ENCODE measurements around the gene FTSJ1. TPM values are rescaled to one million over a fixed set of nuclear protein-coding genes. Genes with fewer than 3 reads are reported as not detected.

Gene FTSJ1
- total and polyA plus RNA-seq, 2 experiments from 2014 or later = 34.8 to 42.4 TPM

DNA sequence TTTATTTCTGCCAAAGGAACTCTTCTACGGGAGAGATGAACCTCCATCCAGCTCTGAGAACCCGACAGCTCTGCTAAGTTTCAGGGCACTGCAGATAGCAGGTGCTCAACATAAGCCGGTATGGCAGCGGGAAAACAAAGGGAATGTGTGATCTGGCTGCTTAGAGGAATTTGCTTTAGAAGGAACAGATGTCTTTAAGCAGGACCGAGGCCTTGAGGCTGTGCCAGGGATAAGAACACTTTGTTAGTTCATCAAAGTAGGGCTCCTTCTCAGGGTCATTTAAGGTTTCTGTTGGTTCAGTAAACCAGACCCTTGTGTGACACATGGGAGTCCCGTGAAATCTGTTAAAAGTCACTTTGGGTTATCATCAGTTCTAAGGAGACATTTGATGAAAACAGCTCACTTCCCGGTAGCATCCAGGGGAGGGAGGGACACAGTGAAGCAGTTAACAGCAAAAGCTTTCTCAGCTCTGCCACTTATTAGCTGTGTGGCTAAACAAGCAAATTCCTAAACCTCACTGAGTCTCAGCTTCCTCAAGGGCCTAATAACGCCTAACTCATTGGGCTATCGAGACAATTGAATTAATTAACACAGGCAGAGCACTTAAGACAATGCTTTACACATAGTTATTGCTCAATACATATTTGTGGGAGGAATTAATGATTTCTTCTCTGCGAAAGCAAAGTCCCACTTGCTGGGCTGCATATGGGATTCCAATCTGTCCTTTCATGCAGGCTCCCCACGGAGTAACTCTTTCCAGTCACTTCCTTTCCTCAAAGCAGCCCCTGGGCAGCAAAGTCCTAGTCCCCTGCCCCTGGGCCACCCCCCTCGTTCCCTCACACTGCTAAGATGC is 2.9 kb upstream of the FTSJ1 start:
- H3K4me1 ChIP-seq (ENCODE audit: low read depth) = no peaks in the 10 kb centered on the region
- H3K27ac ChIP-seq = no peak overlapping the region
- no peaks in the 10 kb centered on the region for H3K36me3 ChIP-seq
- no peak overlapping the region for H3K4me3 ChIP-seq
- peak in 1 of 2 donors; percentile 24 for DNase-seq (ENCODE audit: low read depth in 1 of 2, low spot score in 1 of 2)
- peaks cover 20% of the 10 kb centered on the region for H3K27me3 ChIP-seq
- H3K9me3 ChIP-seq (ENCODE audit: low read depth) = no peaks in the 10 kb centered on the region
- TF ChIP-seq, protein P1, sequence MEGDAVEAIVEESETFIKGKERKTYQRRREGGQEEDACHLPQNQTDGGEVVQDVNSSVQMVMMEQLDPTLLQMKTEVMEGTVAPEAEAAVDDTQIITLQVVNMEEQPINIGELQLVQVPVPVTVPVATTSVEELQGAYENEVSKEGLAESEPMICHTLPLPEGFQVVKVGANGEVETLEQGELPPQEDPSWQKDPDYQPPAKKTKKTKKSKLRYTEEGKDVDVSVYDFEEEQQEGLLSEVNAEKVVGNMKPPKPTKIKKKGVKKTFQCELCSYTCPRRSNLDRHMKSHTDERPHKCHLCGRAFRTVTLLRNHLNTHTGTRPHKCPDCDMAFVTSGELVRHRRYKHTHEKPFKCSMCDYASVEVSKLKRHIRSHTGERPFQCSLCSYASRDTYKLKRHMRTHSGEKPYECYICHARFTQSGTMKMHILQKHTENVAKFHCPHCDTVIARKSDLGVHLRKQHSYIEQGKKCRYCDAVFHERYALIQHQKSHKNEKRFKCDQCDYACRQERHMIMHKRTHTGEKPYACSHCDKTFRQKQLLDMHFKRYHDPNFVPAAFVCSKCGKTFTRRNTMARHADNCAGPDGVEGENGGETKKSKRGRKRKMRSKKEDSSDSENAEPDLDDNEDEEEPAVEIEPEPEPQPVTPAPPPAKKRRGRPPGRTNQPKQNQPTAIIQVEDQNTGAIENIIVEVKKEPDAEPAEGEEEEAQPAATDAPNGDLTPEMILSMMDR (IDR thresholded peaks at IDR 0.05; ENCODE audit: low read depth, low read length) = no peak

DNA sequence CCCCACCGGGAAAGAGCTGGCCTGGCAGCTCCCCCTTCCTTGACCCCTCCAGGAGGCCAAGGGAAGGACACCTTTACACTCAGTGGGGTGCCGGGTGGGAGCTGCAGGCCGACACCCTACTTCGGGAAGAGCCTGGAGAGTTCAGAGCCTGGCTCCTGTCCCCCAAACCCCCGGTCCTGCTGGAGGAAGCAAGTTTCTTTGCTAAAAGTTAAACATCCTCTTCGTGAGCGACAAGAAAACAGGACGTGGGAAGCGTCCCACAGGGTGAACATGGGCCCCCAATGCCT is 2.4 kb upstream of the FTSJ1 start:
- H3K9me3 ChIP-seq (ENCODE audit: low read depth) = no peaks in the 10 kb centered on the region
- no peak for DNase-seq (ENCODE audit: low read depth in 1 of 2, low spot score in 1 of 2)
- H3K4me3 ChIP-seq = no peak overlapping the region
- H3K27ac ChIP-seq = no peak overlapping the region
- H3K27me3 ChIP-seq = peaks cover 14% of the 10 kb centered on the region
- H3K4me1 ChIP-seq (ENCODE audit: low read depth) = no peaks in the 10 kb centered on the region
- H3K36me3 ChIP-seq = no peaks in the 10 kb centered on the region
- TF ChIP-seq, protein P1 (IDR thresholded peaks at IDR 0.05; ENCODE audit: low read depth, low read length) = no peak

DNA sequence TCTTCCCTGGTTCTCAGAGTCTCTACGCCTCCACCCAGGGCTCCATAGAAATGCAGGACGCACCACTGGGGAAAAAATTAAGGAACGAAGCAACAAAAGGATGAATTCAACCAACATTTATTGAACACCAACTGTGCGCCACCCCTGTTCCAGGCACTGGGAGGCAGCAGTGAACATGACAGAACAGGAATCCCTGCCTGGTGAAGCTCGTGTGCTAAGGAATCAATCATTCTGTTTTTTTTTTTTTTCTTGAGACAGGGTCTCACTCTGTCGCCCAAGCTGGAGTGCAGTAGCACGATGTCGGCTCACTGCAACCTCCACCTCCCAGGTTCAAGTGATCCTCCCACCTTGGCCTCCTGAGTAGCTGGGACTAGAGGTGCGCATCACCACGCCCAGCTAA is 1.9 kb upstream of the FTSJ1 start:
- Histone ChIP-seq H3K9me3 (ENCODE audit: low read depth) (no peaks in the 10 kb centered on the region), H3K4me1 (ENCODE audit: low read depth) (no peaks in the 10 kb centered on the region), H3K27ac (no peak overlapping the region), H3K4me3 (no peak overlapping the region), H3K27me3 (peaks cover 9% of the 10 kb centered on the region), H3K36me3 (no peaks in the 10 kb centered on the region)
- DNase-seq (ENCODE audit: low read depth in 1 of 2, low spot score in 1 of 2) = no peak
- TF ChIP-seq, protein P1 (IDR thresholded peaks at IDR 0.05; ENCODE audit: low read depth, low read length) = peak; percentile 28

DNA sequence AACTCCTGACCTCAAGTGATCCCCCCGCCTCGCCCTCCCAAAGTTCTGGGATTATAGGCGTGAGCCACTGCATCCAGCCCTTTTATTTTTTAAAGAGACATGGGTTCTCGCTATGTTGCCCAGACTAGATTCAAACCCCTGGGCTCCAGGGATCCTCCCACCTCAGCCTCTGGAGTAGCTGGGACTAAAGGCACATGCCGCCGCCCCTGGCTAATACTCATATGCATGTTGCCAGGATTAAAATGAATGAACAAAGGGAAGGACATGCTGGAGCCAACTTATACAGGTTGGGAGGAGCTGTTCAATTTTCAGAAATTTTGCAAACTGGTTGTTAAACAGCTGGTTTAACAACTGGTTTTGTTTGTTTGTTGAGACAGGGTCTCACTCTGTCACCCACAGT is 1.4 kb upstream of the FTSJ1 start:
- Histone ChIP-seq H3K27ac (no peak overlapping the region), H3K36me3 (no peaks in the 10 kb centered on the region), H3K27me3 (peaks cover 5% of the 10 kb centered on the region), H3K4me3 (no peak overlapping the region), H3K4me1 (ENCODE audit: low read depth) (no peaks in the 10 kb centered on the region), H3K9me3 (ENCODE audit: low read depth) (no peaks in the 10 kb centered on the region)
- TF ChIP-seq, protein P1 (IDR thresholded peaks at IDR 0.05; ENCODE audit: low read depth, low read length) = no peak
- no peak for DNase-seq (ENCODE audit: low read depth in 1 of 2, low spot score in 1 of 2)

DNA sequence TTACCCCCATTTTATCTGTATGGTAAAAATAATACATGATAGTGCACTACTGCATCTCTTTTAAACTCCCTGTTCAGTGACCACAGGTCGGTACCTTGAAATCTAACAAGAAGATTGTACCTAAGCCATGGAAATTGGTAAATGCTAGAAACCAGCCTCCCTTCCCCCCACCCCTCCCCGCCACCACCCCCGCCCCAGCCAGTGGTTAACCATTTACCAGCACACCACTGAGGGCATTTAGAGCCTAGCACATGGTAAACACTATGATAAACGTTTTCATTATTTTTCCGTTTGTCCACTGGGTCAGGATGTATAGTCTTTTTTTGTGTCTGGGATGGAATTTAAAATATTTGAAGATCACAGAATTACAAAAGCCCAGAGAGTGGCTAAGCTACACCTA is 703 bp upstream of the FTSJ1 start:
- Histone ChIP-seq H3K27ac (no peak overlapping the region), H3K9me3 (ENCODE audit: low read depth) (no peaks in the 10 kb centered on the region), H3K36me3 (no peaks in the 10 kb centered on the region), H3K4me3 (peak overlapping the region; percentile 74), H3K4me1 (ENCODE audit: low read depth) (no peaks in the 10 kb centered on the region), H3K27me3 (no peaks in the 10 kb centered on the region)
- TF ChIP-seq, protein P1 (IDR thresholded peaks at IDR 0.05; ENCODE audit: low read depth, low read length) = no peak
- DNase-seq (ENCODE audit: low read depth in 1 of 2, low spot score in 1 of 2) = no peak

Measured in cardiac muscle cell (in vitro differentiated cells and primary cell).